KMS-11 (cell line): ENCODE data around the gene ARHGEF40.
A peak's percentile ranks its signal among the peaks of the same experiment; 100 is the strongest.

Source experiments
- H2AFZ ChIP-seq: fragments of 200-600 bp; sonication (generic); 2 replicates; pipeline ENCODE4 v1.6.1; 2016; ENCODE audit warnings: antibody characterized with exemption, mixed run types, low read depth
- H3K27ac ChIP-seq: fragments of 200-600 bp; sonication (generic); 2 replicates; pipeline ENCODE4 v1.6.1; 2016; ENCODE audit warnings: mild to moderate bottlenecking, mixed run types
- H3K27me3 ChIP-seq: fragments of 200-600 bp; sonication (generic); 2 replicates; pipeline ENCODE4 v1.6.1; 2017; ENCODE audit warnings: mild to moderate bottlenecking, low read depth, mixed run types, moderate library complexity; ENCODE audit not compliant: insufficient read depth
- H3K36me3 ChIP-seq: fragments of 200-600 bp; sonication (generic); 2 replicates; pipeline ENCODE4 v1.6.1; 2017; ENCODE audit warnings: mild to moderate bottlenecking, mixed run types; ENCODE audit not compliant: insufficient read depth
- H3K4me1 ChIP-seq: fragments of 200-600 bp; sonication (generic); 2 replicates; pipeline ENCODE4 v1.6.1; 2016; ENCODE audit warnings: mild to moderate bottlenecking, low read depth, mixed run types; ENCODE audit not compliant: poor library complexity, severe bottlenecking
- H3K4me2 ChIP-seq: fragments of 200-600 bp; sonication (generic); 2 replicates; pipeline ENCODE4 v1.7.0; 2016; ENCODE audit warnings: mild to moderate bottlenecking, mixed run types
- H3K4me3 ChIP-seq: fragments of 200-600 bp; sonication (generic); IDR thresholded peaks from 2 replicates; pipeline ENCODE4 v1.6.1; 2017; ENCODE audit warnings: low read depth, low read length, mixed read lengths; ENCODE audit not compliant: insufficient read depth
- H3K79me2 ChIP-seq: fragments of 200-600 bp; sonication (generic); 2 replicates; pipeline ENCODE4 v1.6.1; 2016; ENCODE audit warnings: low read depth, mixed run types; ENCODE audit not compliant: insufficient read depth
- H3K9ac ChIP-seq: fragments of 200-600 bp; sonication (generic); 2 replicates; pipeline ENCODE4 v1.6.1; 2016; ENCODE audit warnings: mild to moderate bottlenecking, mixed run types
- H4K20me1 ChIP-seq: fragments of 200-600 bp; sonication (generic); 2 replicates; pipeline ENCODE4 v1.6.1; 2016; ENCODE audit warnings: mild to moderate bottlenecking, mixed run types; ENCODE audit not compliant: insufficient read depth
- CTCF ChIP-seq: fragments of 200-600 bp; sonication (generic); conservative IDR thresholded peaks from 2 replicates; pipeline ENCODE4 v1.6.1; 2017; ENCODE audit warnings: low read depth, mild to moderate bottlenecking, antibody characterized with exemption, low read length, moderate library complexity, mixed read lengths

The ARHGEF40 gene

DNA sequence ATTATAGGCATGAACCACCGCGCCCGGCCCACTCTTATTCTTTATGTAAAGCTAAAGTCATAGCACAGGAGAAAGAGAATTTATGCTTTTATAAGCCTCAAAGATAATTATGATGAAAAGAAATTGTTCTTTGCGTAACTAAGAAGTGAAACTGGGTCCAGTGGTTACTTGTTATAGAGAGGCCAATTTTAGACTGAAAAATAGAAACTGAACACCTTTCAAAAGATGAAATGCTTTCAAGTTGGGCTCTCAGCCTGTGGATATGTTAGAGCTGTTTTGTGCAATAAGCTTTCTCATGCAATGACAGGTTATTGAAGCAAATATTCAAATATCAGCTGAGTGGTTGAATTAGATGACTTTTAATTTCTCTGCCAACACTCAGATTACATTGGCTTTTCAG, 38.7 kb downstream of the ARHGEF40 start:
- Histone ChIP-seq H3K4me1 (peaks cover 68% of the 10 kb centered on the region), H3K36me3 (no peaks in the 10 kb centered on the region), H3K4me3 (no peak overlapping the region), H2AFZ (no peak overlapping the region; the same call in 1 of the 2 replicates), H4K20me1 (no peaks in the 10 kb centered on the region), H3K4me2 (peak overlapping the region; percentile 70), H3K27ac (peak overlapping the region; percentile 81), H3K9ac (peak overlapping the region; percentile 8; the same call in 1 of the 2 replicates), H3K79me2 (no peaks in the 10 kb centered on the region), H3K27me3 (no peaks in the 10 kb centered on the region)
- TF ChIP-seq CTCF, result no peak

DNA sequence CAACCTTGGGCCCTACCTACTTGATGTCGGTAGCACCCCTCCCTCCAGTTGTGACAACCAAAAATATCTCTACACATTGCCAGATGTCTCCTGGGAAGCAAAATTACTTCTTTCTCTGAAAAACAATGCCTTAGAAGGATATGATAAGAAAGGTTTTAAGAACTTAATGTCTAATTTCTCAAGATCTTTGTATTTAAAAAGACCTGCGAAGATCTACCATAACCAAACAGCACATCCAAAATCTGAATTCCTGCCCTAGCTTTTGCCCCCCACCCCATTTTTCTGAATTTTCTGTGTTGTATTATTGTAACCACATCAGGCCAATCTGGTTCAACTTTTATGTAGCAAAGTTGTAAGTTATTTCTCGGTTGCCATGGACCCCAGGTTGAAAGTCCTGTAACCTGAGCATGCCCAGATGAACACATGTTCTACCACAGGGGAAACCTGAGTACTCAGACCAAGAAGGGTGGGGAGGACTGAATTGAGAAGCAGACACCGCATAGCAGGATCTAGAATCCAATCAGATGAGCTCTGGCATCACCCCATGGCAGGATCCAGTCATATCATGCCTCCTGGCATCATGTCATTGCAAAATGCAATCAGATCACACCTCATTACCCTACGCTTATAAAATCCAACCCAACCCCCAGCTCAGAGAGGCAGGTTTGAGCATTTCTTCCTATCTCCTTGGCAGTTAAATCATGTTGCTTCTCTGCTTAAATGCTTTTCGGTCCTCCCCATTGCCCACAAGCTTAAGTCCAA, 39.5 kb downstream of the ARHGEF40 start:
- Histone ChIP-seq H2AFZ (peak overlapping the region; percentile 48), H3K4me3 (no peak overlapping the region), H3K9ac (peak overlapping the region; percentile 30; the same call in 1 of the 2 replicates), H3K4me1 (peaks cover 68% of the 10 kb centered on the region), H3K4me2 (peak overlapping the region; percentile 70), H4K20me1 (no peaks in the 10 kb centered on the region), H3K36me3 (no peaks in the 10 kb centered on the region), H3K27me3 (no peaks in the 10 kb centered on the region), H3K79me2 (no peaks in the 10 kb centered on the region), H3K27ac (peak overlapping the region; percentile 81)
- TF ChIP-seq CTCF, result no peak

GRCh38 chr14:21112255-21112654, 42.2 kb downstream of the ARHGEF40 start:
- H3K9ac ChIP-seq, result no peak overlapping the region
- H3K27me3 ChIP-seq, result no peaks in the 10 kb centered on the region
- H2AFZ ChIP-seq, result no peak overlapping the region
- H3K27ac ChIP-seq, result no peak overlapping the region
- H4K20me1 ChIP-seq, result no peaks in the 10 kb centered on the region
- TF ChIP-seq CTCF, result no peak
- no peak overlapping the region for H3K4me3 ChIP-seq
- H3K79me2 ChIP-seq, result no peaks in the 10 kb centered on the region
- H3K4me2 ChIP-seq, result no peak overlapping the region
- H3K36me3 ChIP-seq, result no peaks in the 10 kb centered on the region
- H3K4me1 ChIP-seq, result peaks cover 41% of the 10 kb centered on the region

DNA sequence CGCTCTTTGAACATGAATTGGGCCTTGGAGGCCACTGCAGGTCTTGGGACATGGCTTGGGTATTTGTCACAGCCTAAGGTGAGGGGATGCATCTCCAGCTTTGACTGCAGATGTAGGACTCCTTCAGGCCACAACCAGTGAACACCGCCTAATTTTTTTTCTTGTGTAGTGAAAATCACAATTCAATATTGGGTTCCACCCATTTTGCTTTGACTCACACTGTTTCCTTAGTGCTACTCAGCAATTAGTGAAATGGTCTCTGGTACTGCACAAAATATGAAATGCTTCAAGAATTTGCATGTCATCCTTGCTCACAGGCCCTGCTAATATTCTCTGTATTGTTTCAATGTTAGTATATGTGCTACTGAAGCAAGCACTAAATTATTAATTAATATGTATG, 43.3 kb downstream of the ARHGEF40 start:
- H3K4me3 ChIP-seq, result no peak overlapping the region
- H3K36me3 ChIP-seq, result no peaks in the 10 kb centered on the region
- H3K27ac ChIP-seq, result no peak overlapping the region
- H3K4me1 ChIP-seq, result peaks cover 30% of the 10 kb centered on the region
- no peak for TF ChIP-seq CTCF
- H4K20me1 ChIP-seq, result no peaks in the 10 kb centered on the region
- H3K27me3 ChIP-seq, result no peaks in the 10 kb centered on the region
- H2AFZ ChIP-seq, result no peak overlapping the region
- H3K9ac ChIP-seq, result no peak overlapping the region
- no peak overlapping the region for H3K4me2 ChIP-seq
- no peaks in the 10 kb centered on the region for H3K79me2 ChIP-seq
